HG03575 (cell line): ENCODE results near the gene RNGTT.
"Not testable (repeated sequence)": the region's sequence is repeated elsewhere in the genome, so short reads cannot be mapped to it uniquely, and the experiment has no call there.

Source experiments
- ATAC-seq: cut with Tn5 transposase; IDR thresholded peaks from one replicate; pipeline ENCODE4 v1.9.1; 2021; ENCODE audit not compliant: unreplicated experiment, insufficient number of reproducible peaks, low FRiP score; ENCODE audit errors: extremely low read depth

RNGTT gene

GRCh38 chr6:88839280-88839679 is 124.1 kb downstream of the RNGTT start:
- ATAC-seq = no peak

GRCh38 chr6:88835210-88835609 is 128.2 kb downstream of the RNGTT start:
- ATAC-seq = no peak

- not testable (repeated sequence) for ATAC-seq
Observed at GRCh38 chr6:88833071-88833470, 130.3 kb downstream of the RNGTT start.

GRCh38 chr6:88827599-88827998 is 135.8 kb downstream of the RNGTT start:
- not testable (repeated sequence) for ATAC-seq

- no peak for ATAC-seq
Observed at GRCh38 chr6:88825856-88826255, 137.6 kb downstream of the RNGTT start.

- ATAC-seq = no peak
Observed at GRCh38 chr6:88823998-88824397, 139.4 kb downstream of the RNGTT start.

- no peak for ATAC-seq
Observed at GRCh38 chr6:88815491-88815890, 147.9 kb downstream of the RNGTT start.

GRCh38 chr6:88814909-88815308 is 148.5 kb downstream of the RNGTT start:
- ATAC-seq = no peak

- ATAC-seq = no peak
Observed at GRCh38 chr6:88813045-88813444, 150.4 kb downstream of the RNGTT start.

GRCh38 chr6:88810701-88811100 is 152.7 kb downstream of the RNGTT start:
- ATAC-seq = no peak

GRCh38 chr6:88810089-88810488 is 153.3 kb downstream of the RNGTT start:
- ATAC-seq = no peak

- no peak for ATAC-seq
Observed at GRCh38 chr6:88808381-88808780, 155.0 kb downstream of the RNGTT start.

GRCh38 chr6:88807622-88808021 is 155.8 kb downstream of the RNGTT start:
- ATAC-seq = no peak

- ATAC-seq = no peak
Observed at GRCh38 chr6:88806728-88807127, 156.7 kb downstream of the RNGTT start.

GRCh38 chr6:88804701-88805100 is 158.7 kb downstream of the RNGTT start:
- ATAC-seq = no peak

GRCh38 chr6:88785478-88785877 is 177.9 kb downstream of the RNGTT start:
- ATAC-seq = no peak

GRCh38 chr6:88780714-88781389 is 182.6 kb downstream of the RNGTT start:
- no peak for ATAC-seq

GRCh38 chr6:88775866-88776571 is 187.4 kb downstream of the RNGTT start:
- no peak for ATAC-seq

- not testable (repeated sequence) for ATAC-seq
Observed at GRCh38 chr6:88768114-88768513, 195.3 kb downstream of the RNGTT start.

GRCh38 chr6:88764081-88764480 is 199.3 kb downstream of the RNGTT start:
- no peak for ATAC-seq

GRCh38 chr6:88763160-88763559 is 200.3 kb downstream of the RNGTT start:
- no peak for ATAC-seq
